HepG2 (cell line): ENCODE measurements around the gene IGSF8.

ENCODE experiments used
- AHR ChIP-seq: IDR thresholded peaks from 2 replicates; pipeline ENCODE4 v1.6.1; 2018; ENCODE audit warnings: missing genetic modification reagents, missing compliant biosample characterization
- CBX5 ChIP-seq: sonication (generic); formaldehyde crosslinking; IDR thresholded peaks from 2 replicates; pipeline ENCODE4 v1.4.0; 2020; ENCODE audit warnings: missing genetic modification reagents, borderline replicate concordance
- CTCF ChIP-seq: sonication (generic); formaldehyde crosslinking; IDR thresholded peaks from 2 replicates; pipeline ENCODE4 v1.5.0; 2020; ENCODE audit warnings: mild to moderate bottlenecking, missing genetic modification reagents, moderate library complexity
- DR1 ChIP-seq: sonication (generic); formaldehyde crosslinking; IDR thresholded peaks from 2 replicates; pipeline ENCODE4 v1.8.0; 2021; ENCODE audit warnings: mild to moderate bottlenecking, missing genetic modification reagents, inconsistent platforms
- MAX ChIP-seq: IDR thresholded peaks from 2 replicates; pipeline ENCODE4 v1.6.1; 2012; ENCODE audit warnings: inconsistent platforms
- MXI1 ChIP-seq: IDR thresholded peaks from 3 replicates; pipeline ENCODE4 v1.6.1; 2012; ENCODE audit warnings: low read depth, low read length, inconsistent platforms, borderline replicate concordance
- POLR2A ChIP-seq, 2 experiments: IDR thresholded peaks; 2 replicates each; pipeline ENCODE4 v1.6.1; 2011; ENCODE audit warnings: low read depth in 2 of 2, low read length in 2 of 2, mild to moderate bottlenecking in 1 of 2, moderate library complexity in 1 of 2; ENCODE audit not compliant: insufficient read depth in 1 of 2
- RNF219 ChIP-seq: sonication (generic); formaldehyde crosslinking; IDR thresholded peaks from 2 replicates; pipeline ENCODE4 v1.5.0; 2020; ENCODE audit warnings: mild to moderate bottlenecking, missing genetic modification reagents
- YY1 ChIP-seq: IDR thresholded peaks from 2 replicates; pipeline ENCODE4 v1.6.1; 2011; ENCODE audit warnings: low read length, low read depth, moderate library complexity, mild to moderate bottlenecking; ENCODE audit not compliant: insufficient read depth, insufficient replicate concordance
- ZNF20 ChIP-seq: sonication (generic); formaldehyde crosslinking; IDR thresholded peaks from 2 replicates; pipeline ENCODE4 v1.4.0; 2020; ENCODE audit warnings: mild to moderate bottlenecking, moderate library complexity, missing genetic modification reagents

- no peak for TF ChIP-seq MXI1
- TF ChIP-seq CTCF (CRISPR knock-in tag) = no peak
- no peak for TF ChIP-seq MAX
- no peak for TF ChIP-seq CBX5 (CRISPR knock-in tag)
- no peak for TF ChIP-seq AHR (CRISPR knock-in tag)
- TF ChIP-seq DR1 = no peak
- no peak for TF ChIP-seq ZNF20 (CRISPR knock-in tag)
- TF ChIP-seq POLR2A (IDR thresholded peaks at IDR 0.05; ENCODE audit: insufficient read depth in 1 of 2, low read depth in 2 of 2, low read length in 2 of 2) = no peak
- TF ChIP-seq RNF219 = no peak
- no peak for TF ChIP-seq YY1
Observed at GRCh38 chr1:160127381-160127780, 29.0 kb upstream of the IGSF8 start.
